ENCODE measurements around the gene VTI1B.

- TF ChIP-seq POLR2A (IDR thresholded peaks at IDR 0.05) (no peak), CTCF (IDR thresholded peaks at IDR 0.05) (no peak)
Measured at GRCh38 chr14:67602076-67602475, 72.4 kb downstream of the VTI1B start.

Measured in vagina (tissue), 2 donors.